B cell (primary cell): ENCODE measurements around the gene YBEY. TPM values are rescaled to one million over a fixed set of nuclear protein-coding genes. Genes with fewer than 3 reads are reported as not detected.

Experiments
- ATAC-seq: fragments of 200-7000 bp; cut with Tn5 transposase; one replicate; pipeline ENCODE4 v1.10.0; 2021; ENCODE audit warnings: low read depth, mild to moderate bottlenecking, moderate number of reproducible peaks, moderate library complexity
- CTCF ChIA-PET: fragments of 350-600 bp; sonication (Branson Sonifier 250); formaldehyde crosslinking; loops from one replicate; lab custom pipeline; 2021; ENCODE audit warnings: antibody characterized with exemption, inconsistent platforms; lab: Charles Lee
- POLR2A ChIA-PET: fragments of 350-600 bp; sonication (Branson Sonifier 250); formaldehyde crosslinking; loops from one replicate; lab custom pipeline; 2021; ENCODE audit warnings: antibody characterized with exemption; lab: Charles Lee
- DNase-seq: peaks from one replicate; pipeline ENCODE4 v3.0.0; 2013
- H2AFZ ChIP-seq: 2 replicates; pipeline ENCODE4 v1.6.1; 2012; ENCODE audit warnings: mild to moderate bottlenecking, low read depth, low read length; ENCODE audit not compliant: insufficient read depth, poor library complexity, severe bottlenecking
- H3K27ac ChIP-seq, 2 donors: 1 replicate in 1 of 2; 2 replicates in 1 of 2; pipeline ENCODE4 v1.5.1; 2012 to 2013; ENCODE audit warnings: low read length in 2 of 2, mild to moderate bottlenecking in 2 of 2, moderate library complexity in 1 of 2
- H3K27me3 ChIP-seq, 4 experiments: fragments of 200-600 bp in 1 of 4; sonication (generic) in 1 of 4; replicated peaks in 1 of 4; 1 replicate in 2 of 4; 2 replicates in 2 of 4; pipeline versions ENCODE4 v1.6.1 to v1.7.0; 2013 to 2016; ENCODE audit warnings: low read length in 3 of 4, mild to moderate bottlenecking in 2 of 4, mixed read lengths in 1 of 4, moderate library complexity in 1 of 4; ENCODE audit not compliant: insufficient read depth in 4 of 4, control insufficient read depth in 3 of 4; ENCODE audit errors: control extremely low read depth in 1 of 4
- H3K36me3 ChIP-seq, 2 experiments: replicated peaks in 1 of 2; 1 replicate in 1 of 2; 2 replicates in 1 of 2; pipeline versions ENCODE4 v1.6.1 to v1.7.1; 2013; ENCODE audit warnings: low read length in 1 of 2; ENCODE audit not compliant: insufficient read depth in 2 of 2, control insufficient read depth in 1 of 2; ENCODE audit errors: control extremely low read depth in 1 of 2, extremely low read depth in 1 of 2
- H3K4me1 ChIP-seq, 2 donors: fragments of 200-600 bp in 1 of 2; sonication (generic) in 1 of 2; 1 replicate in 1 of 2; 2 replicates in 1 of 2; pipeline versions ENCODE4 v1.5.1 to v1.6.1; 2013 to 2017; ENCODE audit warnings: low read length in 2 of 2; ENCODE audit not compliant: control insufficient read depth in 2 of 2, insufficient read depth in 2 of 2
- H3K4me2 ChIP-seq: replicated peaks from 2 replicates; pipeline ENCODE3; 2012; ENCODE audit warnings: mild to moderate bottlenecking, low read depth, low read length; ENCODE audit not compliant: poor library complexity, severe bottlenecking
- H3K4me3 ChIP-seq, 5 experiments: fragments of 200-600 bp in 1 of 5; sonication (generic) in 1 of 5; 1 replicate in 3 of 5; 2 replicates in 2 of 5; pipeline versions ENCODE4 v1.5.1 to v1.7.0; 2011 to 2016; ENCODE audit warnings: low read length in 4 of 5, mild to moderate bottlenecking in 4 of 5, low read depth in 2 of 5, control low read depth in 1 of 5, moderate library complexity in 1 of 5; ENCODE audit not compliant: insufficient read depth in 1 of 5; ENCODE audit errors: control extremely low read depth in 1 of 5, extremely low read depth in 1 of 5
- H3K79me2 ChIP-seq: fragments of 200-600 bp; sonication (generic); one replicate; pipeline ENCODE4 v1.6.0; 2016; ENCODE audit warnings: low read length; ENCODE audit not compliant: control insufficient read depth, insufficient read depth
- H3K9ac ChIP-seq: fragments of 200-600 bp; sonication (generic); 2 replicates; pipeline ENCODE4 v1.6.1; 2017; ENCODE audit warnings: mild to moderate bottlenecking, low read length, moderate library complexity
- H3K9me3 ChIP-seq, 3 donors: one replicate each; pipeline versions ENCODE4 v1.6.1 to v1.7.1; 2013; ENCODE audit warnings: low read length in 2 of 3; ENCODE audit not compliant: control insufficient read depth in 2 of 3, insufficient read depth in 1 of 3; ENCODE audit errors: control extremely low read depth in 1 of 3
- H4K20me1 ChIP-seq: 2 replicates; pipeline ENCODE4 v1.6.0; 2012; ENCODE audit warnings: mild to moderate bottlenecking, low read length; ENCODE audit not compliant: insufficient read depth, control insufficient read depth, poor library complexity, severe bottlenecking
- H3K27ac Mint-ChIP-seq: one replicate; pipeline ENCODE4 v1.8.0; 2021; ENCODE audit warnings: mixed read lengths
- H3K27me3 Mint-ChIP-seq: one replicate; pipeline ENCODE4 v1.8.0; 2021; ENCODE audit warnings: mixed read lengths
- H3K4me1 Mint-ChIP-seq: one replicate; pipeline ENCODE4 v1.8.0; 2021; ENCODE audit warnings: mixed read lengths
- H3K4me3 Mint-ChIP-seq: one replicate; pipeline ENCODE4 v1.8.0; 2021; ENCODE audit warnings: mixed read lengths
- H3K9me3 Mint-ChIP-seq: one replicate; pipeline ENCODE4 v1.8.0; 2022; ENCODE audit warnings: mixed read lengths; ENCODE audit not compliant: insufficient read depth
- EZH2 ChIP-seq: IDR thresholded peaks from 2 replicates; pipeline ENCODE4 v1.6.1; 2012; ENCODE audit warnings: borderline replicate concordance, low read depth, mild to moderate bottlenecking, moderate library complexity, low read length; ENCODE audit not compliant: insufficient read depth, poor library complexity, severe bottlenecking
- WGBS: methylation state at CpG from one replicate; pipeline ENCODE4 v1.1.5; 2013; ENCODE audit warnings: missing lambda C conversion rate; ENCODE audit not compliant: insufficient coverage; 5-methylcytosine and 5-hydroxymethylcytosine counted together
- intact Hi-C: fragments of 100-400 bp; cut with micrococcal nuclease; formaldehyde crosslinking; loops from one replicate; pipeline ENCODE4 v1.10.0; 2022
- polyA plus RNA-seq: library from polyadenylated mRNA; depleted of rRNA; stranded (reverse); fragments of >200 nt; gene quantifications from 2 replicates; pipeline ENCODE4 v1.2.3, GENCODE V29; 2012
- total RNA-seq, 2 donors: library from RNA; stranded (reverse); fragments of 120-200 nt in 1 of 2; gene quantifications; 1 replicate in 1 of 2; 2 replicates in 1 of 2; pipeline versions ENCODE4 v1.2.3 to v1.2.4, GENCODE V29; 2013 to 2022
- TF ChIP-seq, protein P1 (sequence below): fragments of 200-600 bp; IDR thresholded peaks from one replicate; pipeline ENCODE4 v1.8.0; 2022; ENCODE audit warnings: antibody characterized with exemption, mild to moderate bottlenecking

The YBEY gene
- total and polyA plus RNA-seq, 2 donors (not counting 1 experiment from before 2014, with no cell fraction given), result 15.0 to 21.6 TPM

DNA sequence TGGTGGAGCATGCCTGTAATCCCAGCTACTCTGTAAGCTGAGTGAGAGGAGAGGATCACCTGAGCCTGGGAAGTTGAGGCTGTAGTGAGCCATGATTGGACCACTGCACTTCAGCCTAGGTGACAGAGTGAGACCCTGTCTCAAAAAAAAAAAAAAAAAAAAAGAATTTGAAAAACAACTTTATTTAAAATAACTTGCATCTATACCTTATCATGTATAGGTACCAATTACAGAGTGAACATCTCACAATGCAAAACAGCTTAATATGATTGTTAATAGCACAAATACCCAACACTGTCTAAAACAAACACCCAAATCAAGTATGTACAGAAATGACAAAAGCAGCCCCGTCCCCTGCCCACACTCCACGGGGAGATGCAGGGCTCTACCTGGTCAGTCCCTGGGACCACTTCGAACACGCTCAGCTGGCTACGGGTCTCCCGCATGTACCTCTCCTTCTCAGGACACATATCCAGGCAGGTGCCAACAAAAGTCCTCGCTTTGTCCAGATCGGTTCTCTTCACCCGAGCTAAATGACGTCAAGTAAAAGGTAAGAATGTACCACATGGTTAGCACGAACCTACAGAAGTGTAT lies 11.2 kb upstream of the YBEY start:
- POLR2A ChIA-PET, result no interaction called here

DNA sequence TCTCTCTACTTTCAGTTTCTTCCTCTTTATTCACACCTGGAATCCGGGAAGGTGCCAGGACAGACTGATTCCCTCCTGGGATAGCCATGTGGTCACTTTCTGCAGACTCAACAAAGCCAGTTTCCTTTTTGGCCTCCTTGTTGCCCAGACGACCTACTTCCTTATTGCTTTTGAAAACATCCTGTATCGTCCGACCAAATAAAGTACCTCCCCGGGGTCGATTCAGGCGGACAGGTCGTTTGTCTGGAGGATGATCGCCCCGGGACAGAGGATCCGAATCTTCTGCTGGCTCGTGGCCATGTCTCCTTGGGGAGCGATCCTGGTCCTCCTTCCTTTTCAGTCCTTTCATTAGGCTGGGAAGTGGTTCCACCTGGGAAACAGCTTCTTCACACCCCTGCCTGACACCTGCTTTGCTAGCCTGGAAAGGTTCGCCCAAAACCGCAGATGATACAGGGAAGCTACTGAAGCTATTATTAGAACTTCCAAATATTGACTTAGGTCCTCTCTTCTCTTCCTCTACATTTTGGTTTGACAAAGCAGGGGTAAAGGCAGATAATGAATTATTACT lies 2.0 kb upstream of the YBEY start:
- Histone ChIP-seq H4K20me1 (peaks cover 57% of the 10 kb centered on the region), H2AFZ (no peak overlapping the region), H3K27ac (no peak overlapping the region), H3K79me2 (peaks cover 65% of the 10 kb centered on the region), H3K9me3 (no peaks in the 10 kb centered on the region), H3K27me3 (no peaks in the 10 kb centered on the region), H3K4me1 (peaks cover 29 to 43% of the 10 kb centered on the region in 2 donors), H3K36me3 (peaks cover 0 to 33% of the 10 kb centered on the region in 2 experiments), H3K9ac (no peak overlapping the region), H3K4me3 (no peak overlapping the region), H3K4me2 (peak overlapping the region; percentile 84)
- 57% methylated on average over 13 of the region's 15 CpGs for WGBS
- TF ChIP-seq, protein P1, sequence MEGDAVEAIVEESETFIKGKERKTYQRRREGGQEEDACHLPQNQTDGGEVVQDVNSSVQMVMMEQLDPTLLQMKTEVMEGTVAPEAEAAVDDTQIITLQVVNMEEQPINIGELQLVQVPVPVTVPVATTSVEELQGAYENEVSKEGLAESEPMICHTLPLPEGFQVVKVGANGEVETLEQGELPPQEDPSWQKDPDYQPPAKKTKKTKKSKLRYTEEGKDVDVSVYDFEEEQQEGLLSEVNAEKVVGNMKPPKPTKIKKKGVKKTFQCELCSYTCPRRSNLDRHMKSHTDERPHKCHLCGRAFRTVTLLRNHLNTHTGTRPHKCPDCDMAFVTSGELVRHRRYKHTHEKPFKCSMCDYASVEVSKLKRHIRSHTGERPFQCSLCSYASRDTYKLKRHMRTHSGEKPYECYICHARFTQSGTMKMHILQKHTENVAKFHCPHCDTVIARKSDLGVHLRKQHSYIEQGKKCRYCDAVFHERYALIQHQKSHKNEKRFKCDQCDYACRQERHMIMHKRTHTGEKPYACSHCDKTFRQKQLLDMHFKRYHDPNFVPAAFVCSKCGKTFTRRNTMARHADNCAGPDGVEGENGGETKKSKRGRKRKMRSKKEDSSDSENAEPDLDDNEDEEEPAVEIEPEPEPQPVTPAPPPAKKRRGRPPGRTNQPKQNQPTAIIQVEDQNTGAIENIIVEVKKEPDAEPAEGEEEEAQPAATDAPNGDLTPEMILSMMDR, result no peak
- no peak for TF ChIP-seq EZH2
- POLR2A ChIA-PET, result no interaction called here
- ATAC-seq (no peak), DNase-seq (no peak)
- Mint-ChIP-seq H3K4me3 (peak overlapping the region; percentile 44), H3K9me3 (no peaks in the 10 kb centered on the region), H3K4me1 (peaks cover 41% of the 10 kb centered on the region), H3K27me3 (no peaks in the 10 kb centered on the region), H3K27ac (peak overlapping the region; percentile 43)
- CTCF ChIA-PET, result interaction anchor here (1.2 to 3.0 kb wide), 3 partner anchors 41 to 141 kb away, joined by 4 to 17 read pairs (median 5); a partner anchor contains a TSS
- intact Hi-C loops, result no loop called here

More for the DNA sequence above, 11.2 kb upstream of the YBEY start:
- Histone ChIP-seq H3K9ac (no peak overlapping the region), H3K36me3 (peaks cover 25 to 84% of the 10 kb centered on the region in 2 experiments), H3K79me2 (peaks cover 14% of the 10 kb centered on the region), H3K9me3 (no peaks in the 10 kb centered on the region), H3K4me3 (no peak overlapping the region), H3K4me1 (no peaks in the 10 kb centered on the region), H3K27ac (no peak overlapping the region), H4K20me1 (peaks cover 20% of the 10 kb centered on the region), H3K4me2 (no peak overlapping the region), H2AFZ (no peak overlapping the region), H3K27me3 (no peaks in the 10 kb centered on the region)
- H3K27ac Mint-ChIP-seq, result no peak overlapping the region
- H3K27me3 Mint-ChIP-seq, result no peaks in the 10 kb centered on the region
- ATAC-seq (no peak), DNase-seq (no peak)
- H3K4me3 Mint-ChIP-seq, result no peak overlapping the region
- CTCF ChIA-PET, result no interaction called here
- TF ChIP-seq, protein P1, result no peak
- TF ChIP-seq EZH2, result no peak
- intact Hi-C loops, result no loop called here
- H3K4me1 Mint-ChIP-seq, result no peaks in the 10 kb centered on the region
- H3K9me3 Mint-ChIP-seq, result no peaks in the 10 kb centered on the region
- WGBS, result 100% methylated on average over 6 of the region's 11 CpGs
